Ammon's horn (tissue), 1 donor: ENCODE data around the gene SERPINA6.
A peak's percentile ranks its signal among the peaks of the same experiment; 100 is the strongest.
"Not testable (repeated sequence)": the region's sequence is repeated elsewhere in the genome, so short reads cannot be mapped to it uniquely, and the experiment has no call there.

Experiments
- DNase-seq: peaks from one replicate; pipeline ENCODE4 v3.0.0-alpha.2; 2016; ENCODE audit warnings: low spot score

SERPINA6 gene

DNA sequence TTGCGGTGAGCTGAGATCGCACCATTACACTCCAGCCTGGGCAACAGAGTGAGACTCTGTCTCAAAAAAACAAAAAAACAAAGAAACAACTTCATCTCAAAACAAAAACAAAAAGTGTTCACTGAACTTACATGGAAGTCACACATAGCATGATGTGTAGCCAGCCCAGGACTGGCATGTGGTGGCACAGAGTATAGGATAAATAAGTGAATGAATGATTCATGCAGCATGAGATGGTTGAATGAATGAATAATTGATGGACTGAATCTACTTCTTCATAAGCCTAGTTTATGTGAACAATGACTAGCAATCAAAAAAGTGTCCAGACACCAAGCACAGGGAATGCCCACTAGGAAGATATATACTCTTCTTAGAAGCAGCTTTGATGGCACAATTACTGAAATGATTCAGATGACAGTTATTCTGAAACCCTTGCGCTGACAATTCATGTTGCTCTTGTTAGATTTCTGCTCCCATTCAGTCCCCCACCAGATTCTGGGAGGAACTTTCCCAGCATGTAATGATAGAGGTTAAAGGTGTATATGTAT lies 31.6 kb upstream of the SERPINA6 start:
- no peak for DNase-seq

DNA sequence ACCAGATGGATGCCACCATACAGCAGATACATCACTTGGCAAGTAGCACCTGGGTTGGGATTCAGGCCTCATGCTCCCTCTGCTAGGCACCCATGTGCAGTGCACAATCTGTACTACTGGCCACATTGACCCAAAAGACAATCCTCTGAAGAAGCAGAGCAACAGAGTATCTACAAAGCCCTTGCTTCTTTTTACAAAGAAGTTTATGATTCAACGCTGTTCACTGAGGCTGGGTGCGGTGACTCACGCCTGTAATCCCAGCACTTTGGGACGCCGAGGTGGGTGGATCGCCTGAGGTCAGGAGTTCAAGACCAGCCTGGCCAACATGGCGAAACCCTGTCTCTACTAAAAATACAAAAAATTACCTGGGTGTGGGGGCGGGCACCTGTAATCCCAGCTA lies 31.1 kb upstream of the SERPINA6 start:
- DNase-seq = not testable (repeated sequence)

DNA sequence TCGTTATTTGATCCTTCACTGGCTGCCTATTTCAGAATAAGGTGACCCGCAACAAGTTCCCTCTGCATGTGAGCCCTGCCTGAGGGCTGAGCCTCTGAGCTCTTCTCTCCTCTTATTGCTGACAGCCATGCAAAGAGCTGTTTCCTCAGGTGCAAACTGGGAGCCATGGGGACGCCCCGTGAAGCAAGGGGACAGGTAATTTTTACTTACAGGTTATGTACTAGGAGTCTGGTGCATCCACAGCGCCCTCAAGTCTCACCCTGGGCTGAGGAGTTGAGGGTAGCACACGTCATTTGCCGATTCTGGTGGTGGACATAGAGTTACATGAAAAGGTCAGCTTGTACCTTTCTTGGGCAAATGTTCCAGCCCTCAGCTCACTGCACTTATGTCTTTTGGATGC lies 26.1 kb upstream of the SERPINA6 start:
- DNase-seq = no peak

DNA sequence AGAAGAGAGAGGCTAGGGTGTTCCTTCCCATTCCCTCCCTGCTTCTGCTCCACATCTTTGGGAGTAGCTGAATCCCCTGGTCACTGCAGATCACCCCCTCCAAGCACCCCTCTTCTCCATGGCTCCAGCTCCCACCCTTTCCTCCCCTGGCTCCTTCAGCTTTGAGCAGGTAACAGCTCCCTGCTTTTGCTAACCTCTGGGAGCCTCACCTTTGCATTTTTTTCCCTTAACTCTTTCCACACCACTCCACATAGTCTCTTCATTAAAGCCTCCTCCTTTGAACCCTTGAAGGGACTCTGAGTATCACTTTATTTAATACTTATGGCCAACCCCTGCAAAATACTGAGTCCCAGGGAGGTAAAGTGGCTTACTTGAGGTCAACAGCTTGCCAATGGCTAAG lies 25.7 kb upstream of the SERPINA6 start:
- no peak for DNase-seq

DNA sequence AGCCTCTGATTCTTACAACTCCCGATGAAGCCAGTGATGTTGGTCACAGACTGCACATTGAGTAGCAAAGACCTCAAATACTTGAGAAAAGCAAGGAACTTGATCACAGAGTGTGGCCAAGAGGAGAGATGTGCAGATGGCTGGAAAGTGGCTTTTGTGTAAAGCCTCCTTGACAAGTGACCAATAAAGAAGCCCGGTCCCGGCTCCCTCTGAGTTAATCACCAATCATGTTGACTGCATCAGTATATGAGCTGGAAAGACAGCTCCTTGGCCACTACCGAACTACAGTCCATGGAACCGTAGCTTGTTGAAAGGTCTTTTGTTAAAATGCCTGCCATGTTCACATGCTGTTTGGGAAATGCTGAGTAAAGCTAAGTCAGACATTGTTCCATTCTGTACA lies 23.7 kb upstream of the SERPINA6 start:
- DNase-seq = no peak

DNA sequence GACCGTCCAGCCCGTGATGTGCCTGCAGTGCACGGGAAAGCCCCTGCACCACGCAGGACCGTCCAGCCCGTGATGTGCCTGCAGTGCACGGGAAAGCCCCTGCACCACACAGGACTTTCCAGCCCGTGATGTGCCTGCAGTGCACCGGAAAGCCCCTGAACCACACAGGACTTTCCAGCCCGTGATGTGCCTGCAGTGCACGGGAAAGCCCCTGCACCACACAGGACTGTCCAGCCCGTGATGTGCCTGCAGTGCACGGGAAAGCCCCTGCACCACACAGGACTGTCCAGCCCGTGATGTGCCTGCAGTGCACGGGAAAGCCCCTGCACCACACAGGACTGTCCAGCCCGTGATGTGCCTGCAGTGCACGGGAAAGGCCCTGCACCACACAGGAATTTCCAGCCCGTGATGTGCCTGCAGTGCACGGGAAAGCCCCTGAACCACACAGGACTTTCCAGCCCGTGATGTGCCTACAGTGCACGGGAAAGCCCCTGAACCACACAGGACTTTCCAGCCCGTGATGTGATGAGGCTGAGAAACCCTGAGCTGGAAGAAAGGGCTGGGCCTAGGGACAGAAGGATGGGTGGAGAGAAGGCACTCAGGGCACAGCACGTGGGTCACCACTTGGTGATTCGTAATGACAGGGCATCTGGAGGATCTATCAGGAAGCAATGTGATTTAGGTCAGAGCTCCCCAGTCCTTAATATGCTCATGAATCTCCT lies 23.1 kb upstream of the SERPINA6 start:
- not testable (repeated sequence) for DNase-seq

DNA sequence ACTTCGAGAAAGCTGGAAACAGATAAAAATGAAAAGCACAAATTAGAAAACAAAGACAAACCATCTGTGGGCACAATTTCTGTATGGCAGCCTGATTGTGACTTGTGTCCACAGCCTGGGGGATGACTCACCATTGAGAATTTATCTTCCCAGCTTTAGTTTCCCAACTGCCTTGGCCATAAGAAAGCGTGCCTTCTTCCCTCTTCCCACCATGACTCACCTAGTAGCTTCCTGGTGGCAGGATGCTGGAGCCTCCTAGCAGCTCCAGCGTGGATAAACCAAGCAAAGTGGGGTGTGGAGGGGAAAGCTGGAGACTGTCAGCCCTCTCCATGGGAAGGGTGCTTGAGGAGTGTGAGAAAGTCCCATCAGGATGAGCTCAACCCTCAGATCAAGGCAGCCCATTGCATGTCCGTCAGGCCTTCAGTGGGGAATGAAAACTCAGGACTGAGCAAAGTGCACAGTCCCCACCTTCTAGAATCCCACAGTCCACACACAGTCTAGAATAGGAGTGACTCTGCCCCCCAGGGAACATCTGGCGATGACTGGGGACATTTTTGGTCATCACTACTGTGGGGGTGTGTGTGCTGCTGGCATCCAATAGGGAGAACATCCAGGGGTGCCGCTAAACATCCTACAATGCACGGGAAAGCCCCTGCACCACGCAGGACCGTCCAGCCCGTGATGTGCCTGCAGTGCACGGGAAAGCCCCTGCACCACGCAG lies 22.4 kb upstream of the SERPINA6 start:
- no peak for DNase-seq

DNA sequence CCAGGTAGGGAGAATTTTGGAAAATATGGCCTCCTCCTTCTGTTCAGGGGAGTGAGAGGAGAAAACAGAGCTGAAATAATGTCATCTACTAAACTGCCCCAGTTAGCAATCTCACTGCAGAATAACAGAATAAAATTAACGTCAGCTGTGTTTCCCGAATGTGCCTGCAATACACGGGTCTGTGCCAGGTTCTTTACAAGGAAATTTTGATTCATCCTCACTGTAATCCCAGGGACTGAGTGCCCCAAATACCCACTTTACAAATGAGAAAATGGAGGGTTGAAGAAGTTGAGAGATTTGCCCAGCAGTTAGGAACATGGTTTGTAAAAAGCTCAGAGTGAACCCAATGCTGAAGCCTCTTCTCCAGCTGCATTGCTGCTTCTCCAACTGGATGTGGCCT lies 21.3 kb upstream of the SERPINA6 start:
- peak; percentile 17 for DNase-seq

DNA sequence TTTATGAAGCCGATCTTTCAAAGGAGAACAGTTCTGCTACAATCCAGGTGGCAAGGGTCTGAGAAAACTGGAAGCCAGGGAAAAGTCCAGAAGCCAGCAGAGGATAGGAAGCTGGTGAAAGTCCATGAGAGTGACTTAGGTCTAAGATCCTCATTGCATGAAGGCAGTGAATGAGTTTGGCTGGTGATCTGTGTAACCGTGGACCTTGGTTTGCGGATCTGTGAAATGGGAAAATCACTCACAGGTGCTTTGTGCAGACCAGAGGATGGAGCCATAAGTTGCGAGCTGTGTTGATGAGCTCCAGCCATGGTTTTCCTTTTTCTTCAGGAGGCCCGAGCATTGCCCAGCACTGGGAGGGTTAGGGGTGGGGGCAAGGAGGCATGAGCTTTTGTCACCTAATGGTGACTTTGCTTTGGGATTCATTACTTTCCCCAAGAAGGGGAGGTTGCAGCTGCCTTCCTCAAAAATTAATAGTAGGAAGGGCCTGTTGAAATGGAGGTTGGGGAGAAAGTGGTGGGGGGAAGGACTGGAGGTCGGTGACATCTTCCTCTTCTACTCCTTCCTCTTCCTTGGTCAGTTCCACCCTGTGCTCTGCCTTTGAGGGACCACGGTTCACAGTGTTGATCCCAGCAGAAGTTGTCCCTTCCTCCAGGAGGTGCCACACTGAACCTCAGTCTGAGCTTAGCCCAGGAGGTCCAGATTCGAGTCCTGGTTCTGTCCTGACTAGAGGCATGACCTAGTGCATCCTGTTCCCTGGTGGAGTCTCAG lies 20.3 kb upstream of the SERPINA6 start:
- DNase-seq = no peak

DNA sequence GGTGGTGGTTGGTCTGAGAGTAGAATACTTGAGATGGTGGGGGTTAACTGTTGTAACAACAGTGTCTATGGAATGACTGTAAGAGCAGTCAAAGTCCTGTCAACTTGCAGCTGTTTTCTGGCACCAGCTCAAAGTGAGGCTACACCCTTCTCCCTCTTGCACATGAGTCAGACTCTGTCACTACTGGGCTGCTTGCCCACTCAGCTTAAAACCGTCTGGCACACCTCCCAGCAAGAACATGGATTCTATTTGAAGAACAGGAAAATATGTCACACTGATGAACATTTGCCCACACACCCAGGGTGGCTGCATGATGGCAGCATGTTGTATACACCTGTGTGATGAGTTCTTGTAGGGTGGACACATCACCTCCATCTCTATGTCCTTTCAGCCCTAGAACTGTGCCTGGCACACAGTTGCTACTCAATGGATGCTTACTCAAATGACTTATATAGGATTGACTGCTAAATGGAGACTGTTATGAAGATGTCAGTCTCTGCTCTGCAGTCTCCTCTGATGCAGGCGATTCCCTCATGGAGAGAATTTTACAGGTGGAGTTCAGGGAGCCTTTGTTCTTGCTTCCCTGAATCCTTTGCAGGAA lies 19.3 kb upstream of the SERPINA6 start:
- peak; percentile 74 for DNase-seq

DNA sequence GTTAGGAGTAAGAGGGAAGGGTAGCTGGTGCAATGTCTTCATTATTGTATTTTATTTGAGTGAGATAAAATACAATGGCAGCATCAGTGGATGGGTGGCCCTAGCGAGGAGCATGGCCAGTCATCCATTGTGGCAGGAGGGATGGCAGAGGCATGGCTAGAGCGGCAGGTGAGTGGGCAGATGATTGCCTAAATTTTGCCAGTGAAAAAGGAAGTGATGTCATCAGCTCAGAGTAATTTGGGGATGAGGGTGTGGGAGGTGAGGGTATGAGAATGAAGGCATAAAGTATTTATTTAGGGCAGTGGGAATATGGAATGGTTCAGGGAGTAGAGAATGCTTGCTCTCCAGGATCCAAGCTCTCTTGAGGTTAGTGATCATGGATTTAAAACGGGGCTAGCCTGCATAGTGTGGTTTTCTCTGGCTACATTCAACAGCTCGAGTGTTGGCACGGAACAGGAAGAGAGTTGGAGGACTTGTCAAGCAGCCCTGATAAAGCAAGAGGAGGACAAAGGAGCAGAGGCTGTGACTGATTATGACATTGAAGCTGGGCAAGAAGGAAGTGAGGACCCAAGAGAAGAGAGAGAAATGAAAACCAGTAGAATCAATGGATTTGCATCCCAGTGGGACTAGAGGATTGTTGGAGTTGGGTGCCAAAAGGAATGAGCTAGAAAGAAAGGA lies 18.7 kb upstream of the SERPINA6 start:
- DNase-seq = no peak

DNA sequence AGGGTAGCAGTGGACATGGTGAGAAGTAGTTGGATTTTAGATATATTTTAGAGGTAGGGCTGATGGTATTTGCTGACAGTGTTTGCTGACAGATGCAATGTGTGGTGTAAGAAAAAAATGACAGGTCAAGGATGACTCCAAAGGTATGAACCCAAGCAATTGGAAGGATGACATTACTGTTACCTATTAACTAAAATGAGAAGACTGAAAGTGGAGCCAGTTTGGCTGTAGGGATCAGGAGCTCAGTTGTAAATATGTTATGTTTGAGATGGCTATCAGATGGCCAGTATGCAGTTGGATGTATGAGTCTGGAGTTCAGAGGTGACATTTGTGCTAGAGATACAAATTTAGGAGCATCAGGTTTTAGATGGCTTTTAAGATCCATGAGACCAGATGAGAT lies 17.4 kb upstream of the SERPINA6 start:
- DNase-seq = no peak

DNA sequence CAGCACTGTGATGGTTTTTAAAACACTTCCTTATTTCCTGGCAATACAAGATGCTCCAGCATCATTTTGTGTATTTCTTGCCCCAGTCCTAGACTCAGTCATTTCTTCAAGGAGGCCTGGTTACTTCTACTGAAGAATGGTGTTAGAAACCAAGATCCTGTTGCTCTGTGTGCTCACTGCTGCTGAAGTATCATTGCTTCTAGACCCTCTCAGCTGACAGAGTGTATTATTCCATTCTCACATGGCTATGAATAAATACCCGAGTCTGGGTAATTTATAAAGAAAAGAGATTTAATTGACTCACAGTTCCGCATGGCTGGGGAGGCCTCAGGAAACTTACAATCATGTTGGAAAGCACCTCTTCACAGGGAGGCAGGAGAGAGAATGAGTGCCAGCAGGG lies 14.9 kb upstream of the SERPINA6 start:
- DNase-seq = no peak

DNA sequence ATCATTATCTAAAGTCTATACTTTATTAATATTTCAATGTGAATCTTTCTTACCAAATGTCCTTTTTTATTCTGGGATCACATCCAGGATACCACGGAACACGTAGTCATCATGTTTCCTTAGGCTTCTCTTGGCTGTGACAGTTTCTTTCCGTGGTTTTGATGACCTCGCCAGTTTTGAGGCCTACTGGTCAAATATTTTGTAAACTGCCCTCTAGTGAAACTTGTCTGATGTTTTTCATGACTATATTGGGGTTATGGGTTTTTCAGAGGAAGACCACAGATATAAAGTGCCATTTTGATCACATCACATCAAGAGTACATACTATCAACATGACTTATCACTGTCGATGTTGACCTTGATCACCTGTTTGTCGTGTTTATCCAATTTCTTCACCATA lies 14.1 kb upstream of the SERPINA6 start:
- no peak for DNase-seq

DNA sequence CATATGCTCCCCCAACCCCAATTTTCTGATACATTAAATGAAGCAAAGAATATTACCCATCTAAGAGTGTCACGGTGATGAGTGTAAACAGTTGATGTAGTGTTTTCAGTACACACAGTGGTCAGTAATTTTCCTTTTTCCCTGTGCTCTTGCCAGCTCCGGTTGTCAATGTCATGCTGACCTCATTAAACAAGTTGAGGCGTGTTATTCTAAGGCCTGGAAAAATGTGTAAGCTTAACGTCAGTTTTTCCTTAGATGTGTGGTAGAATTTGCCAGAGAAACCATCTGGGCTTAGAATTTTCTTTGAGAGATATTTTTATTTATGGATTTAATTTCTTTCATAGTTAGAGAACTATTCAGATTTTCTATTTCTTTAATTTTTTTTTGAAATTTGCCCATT lies 11.7 kb upstream of the SERPINA6 start:
- no peak for DNase-seq

DNA sequence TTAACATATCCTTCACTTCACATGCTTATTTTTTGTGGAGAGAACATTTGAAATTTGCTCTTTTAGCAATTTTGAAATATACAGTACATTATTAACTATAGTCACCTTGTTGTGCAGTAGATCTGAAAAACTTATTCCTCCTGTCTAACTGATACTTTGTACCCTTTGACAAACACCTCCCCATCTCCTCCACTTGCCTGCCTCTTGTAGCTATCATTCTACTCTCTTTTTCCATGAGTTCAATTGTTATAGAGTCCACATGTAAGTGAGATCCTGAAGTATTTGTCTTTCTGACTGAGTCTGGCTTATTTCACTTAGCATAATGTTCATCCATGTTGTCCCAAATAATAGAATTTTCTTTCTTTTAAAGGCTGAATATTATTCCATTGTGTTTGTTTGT lies 9.5 kb upstream of the SERPINA6 start:
- DNase-seq = no peak

DNA sequence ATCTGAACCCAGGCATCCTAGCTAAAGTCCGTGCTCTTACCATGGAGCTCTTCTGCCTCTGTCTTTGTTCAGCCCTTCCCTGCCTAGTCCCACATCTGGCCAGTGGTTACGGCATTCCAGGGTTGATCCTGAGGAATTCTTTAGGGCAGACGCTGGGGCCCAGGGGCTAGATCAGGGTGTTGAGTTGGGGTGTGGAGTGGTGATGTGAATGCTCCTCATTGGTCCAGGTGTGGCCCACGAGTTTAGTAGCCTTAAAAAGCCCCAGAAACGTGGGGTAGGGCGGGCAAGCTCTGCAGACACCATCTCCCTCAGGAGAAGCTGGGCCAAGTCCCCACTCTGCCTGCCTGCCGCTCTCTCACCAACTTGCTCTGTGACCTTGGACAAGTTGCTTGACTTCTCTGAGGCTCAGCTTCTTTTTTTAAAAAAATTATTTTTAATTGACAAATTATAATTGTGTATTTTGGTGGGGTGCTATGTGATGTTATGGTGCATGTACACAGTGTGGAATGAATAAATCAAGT lies 9.0 kb upstream of the SERPINA6 start:
- DNase-seq = no peak

DNA sequence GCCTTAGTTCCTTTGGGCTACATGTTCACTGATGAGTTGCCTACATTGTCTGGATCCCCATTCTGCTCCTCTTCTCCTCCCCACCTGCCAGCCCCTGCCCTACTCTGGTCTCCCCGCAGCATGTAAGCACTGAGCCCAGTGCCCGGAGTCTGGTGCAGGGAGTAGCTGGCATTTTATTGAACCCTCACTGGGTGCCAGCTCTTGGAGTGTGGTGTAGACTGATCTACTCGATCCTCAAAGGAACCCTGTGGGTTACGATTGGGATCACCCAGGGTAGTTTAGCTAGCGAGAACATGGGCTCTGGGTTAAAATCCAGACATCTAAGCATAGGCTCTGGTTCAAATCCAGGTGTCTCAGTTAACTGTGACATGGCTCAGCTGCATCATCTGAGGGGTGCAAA lies 8.3 kb upstream of the SERPINA6 start:
- no peak for DNase-seq

DNA sequence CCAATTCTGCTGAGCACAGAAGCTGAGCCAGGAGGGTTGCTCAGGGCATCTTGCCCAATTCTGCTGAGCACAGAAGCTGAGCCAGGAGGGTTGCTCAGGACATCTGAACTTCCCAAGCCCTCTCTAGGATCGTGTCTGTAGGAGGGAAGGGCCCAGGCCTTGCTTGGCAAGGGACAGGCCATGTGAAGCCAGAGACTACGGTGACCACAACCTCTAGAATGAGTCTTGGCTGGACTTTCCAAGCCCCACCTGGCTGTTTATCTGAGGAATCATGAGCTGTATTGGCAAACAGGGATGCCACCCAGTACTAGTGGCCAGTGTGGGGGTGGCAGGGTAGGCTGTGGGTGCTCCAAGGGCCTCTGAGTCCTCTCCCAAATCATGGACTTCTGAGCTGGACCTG lies 7.7 kb upstream of the SERPINA6 start:
- DNase-seq = no peak

DNA sequence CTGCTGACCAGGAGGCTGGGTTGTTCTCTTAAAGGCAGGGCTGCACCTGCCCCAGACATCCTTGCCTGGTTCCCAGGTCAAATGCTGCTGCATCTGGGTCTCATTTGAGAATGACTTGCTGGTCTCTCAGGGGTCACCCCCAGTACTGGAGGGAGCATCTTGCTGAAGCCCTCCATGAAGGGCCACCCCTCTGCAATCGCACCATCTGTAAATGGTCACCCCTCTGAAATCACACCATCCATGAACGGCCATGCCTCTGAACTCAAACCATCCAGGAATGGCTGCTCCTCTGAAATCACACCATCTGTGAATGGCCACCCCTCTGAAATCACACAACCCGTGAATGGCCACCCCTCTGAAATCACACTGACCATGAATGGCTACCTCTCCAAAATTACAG lies 7.3 kb upstream of the SERPINA6 start:
- DNase-seq = no peak

DNA sequence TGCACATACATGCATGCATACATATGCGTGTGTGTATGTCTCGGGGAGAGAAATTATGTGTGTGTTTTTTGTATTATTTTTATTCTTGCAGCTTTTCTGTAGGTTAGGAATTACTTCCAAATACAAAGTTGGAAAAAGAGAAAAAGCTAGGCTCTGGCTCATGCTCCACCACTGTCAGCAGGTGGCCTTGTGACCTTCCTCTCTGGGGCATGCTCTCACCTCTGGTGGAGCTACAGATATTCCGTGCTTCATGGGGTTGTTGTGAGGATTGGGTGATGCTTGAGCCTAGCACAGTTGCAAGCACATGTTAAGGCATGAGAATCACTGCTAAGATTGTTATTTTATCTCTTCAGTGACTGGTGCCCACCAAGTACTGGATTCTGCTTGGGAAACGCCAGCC lies 6.7 kb upstream of the SERPINA6 start:
- DNase-seq = no peak

DNA sequence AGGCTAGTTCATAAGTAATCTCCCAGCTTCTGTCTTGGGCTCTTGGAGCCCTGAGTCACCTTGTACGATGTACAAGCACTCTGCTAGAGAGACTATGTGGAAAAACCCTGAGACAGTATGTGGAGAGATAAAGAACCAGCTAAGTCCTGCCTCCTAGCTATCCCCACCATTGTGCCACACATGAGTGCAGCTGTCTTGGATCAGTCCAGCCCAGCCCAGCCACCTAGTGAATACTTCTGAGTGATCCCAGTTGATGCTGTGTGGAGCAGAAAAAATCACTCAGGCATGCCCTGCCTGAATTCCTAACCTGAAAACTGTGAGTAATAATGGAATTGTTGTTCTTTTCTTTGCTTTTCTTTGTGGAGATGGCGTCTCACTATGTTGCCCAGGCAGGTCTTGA lies 5.1 kb upstream of the SERPINA6 start:
- DNase-seq = no peak
